SIG-M5 (cell line): ENCODE results near the gene PDE9A.

Source experiments
- DNase-seq: peaks from one replicate; lab custom pipeline; 2025; lab: John Stamatoyannopoulos, UW

Gene PDE9A

DNA sequence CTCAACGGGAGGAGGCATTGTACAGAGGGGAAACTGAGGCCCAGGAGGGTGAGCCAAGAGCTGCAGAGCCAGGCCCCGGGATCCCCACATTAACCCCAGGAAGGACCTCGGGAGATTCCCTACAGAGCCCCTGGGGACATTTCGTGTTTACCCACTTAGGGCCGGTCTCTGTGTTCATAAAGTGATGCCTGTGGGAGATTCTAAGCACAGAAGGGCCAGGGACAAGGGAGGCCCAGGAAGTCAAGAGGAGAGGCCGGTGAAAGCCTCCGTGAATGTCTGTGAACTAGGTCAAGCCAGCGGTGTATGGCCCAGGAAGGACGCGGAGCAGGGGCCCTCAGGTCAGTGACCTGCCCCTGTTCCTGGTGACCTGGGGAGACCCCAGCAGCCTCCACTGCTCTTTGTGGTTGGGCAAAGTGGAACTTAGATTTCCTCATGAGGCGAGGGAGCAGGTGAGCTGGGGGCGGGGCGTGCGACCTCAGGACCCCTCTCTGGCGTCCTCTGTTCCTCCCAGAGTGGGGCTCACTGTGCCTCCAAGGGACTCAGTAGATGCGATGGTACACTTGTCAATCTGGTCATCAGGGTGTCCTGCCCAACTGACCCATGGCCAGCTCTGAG is 34.9 kb downstream of the PDE9A start:
- DNase-seq = no peak

DNA sequence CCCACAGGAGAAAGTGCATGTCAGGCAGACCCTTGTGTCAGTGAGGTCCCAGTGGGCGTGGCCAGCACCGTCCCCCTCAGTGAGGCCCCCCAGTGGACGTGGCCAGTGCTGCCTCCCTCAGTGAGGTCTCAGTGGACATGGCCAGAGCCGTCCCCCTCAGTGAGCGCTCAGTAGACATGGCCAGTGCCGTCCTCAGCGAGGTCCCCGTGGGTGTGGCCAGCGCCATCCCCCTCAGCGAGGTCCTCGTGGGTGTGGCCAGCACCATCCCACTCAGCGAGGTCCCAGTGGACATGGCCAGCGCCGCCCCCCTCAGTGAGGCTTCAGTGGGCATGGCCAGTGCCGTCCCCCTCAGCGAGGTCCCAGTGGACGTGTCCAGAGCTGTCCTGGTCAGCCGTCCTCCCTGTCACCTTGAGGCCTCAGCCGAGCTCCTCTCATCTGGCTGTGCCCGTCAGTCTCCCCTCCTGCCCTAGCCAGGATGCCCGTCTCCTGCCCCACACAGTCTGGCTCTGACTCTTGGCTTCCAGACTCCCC is 35.5 kb downstream of the PDE9A start:
- no peak for DNase-seq

DNA sequence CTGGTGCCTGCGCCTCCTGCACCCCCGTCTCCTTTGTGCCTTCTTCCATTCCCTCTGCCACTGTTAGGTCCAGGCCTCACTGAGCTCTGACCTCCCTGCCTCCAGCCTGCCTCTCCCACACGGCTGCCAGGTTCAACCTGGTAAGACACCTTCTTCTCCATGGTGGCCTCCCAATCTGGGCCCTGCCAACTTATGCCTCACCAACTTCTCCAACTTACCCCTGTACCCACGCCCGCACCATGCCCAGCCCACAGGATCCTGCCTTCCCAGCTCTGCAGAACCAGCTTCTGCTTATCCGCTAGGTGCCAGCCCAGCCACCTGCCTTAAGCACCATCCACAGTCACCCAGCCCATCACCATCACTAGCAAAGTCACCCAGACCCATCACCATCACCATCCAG is 37.2 kb downstream of the PDE9A start:
- no peak for DNase-seq

DNA sequence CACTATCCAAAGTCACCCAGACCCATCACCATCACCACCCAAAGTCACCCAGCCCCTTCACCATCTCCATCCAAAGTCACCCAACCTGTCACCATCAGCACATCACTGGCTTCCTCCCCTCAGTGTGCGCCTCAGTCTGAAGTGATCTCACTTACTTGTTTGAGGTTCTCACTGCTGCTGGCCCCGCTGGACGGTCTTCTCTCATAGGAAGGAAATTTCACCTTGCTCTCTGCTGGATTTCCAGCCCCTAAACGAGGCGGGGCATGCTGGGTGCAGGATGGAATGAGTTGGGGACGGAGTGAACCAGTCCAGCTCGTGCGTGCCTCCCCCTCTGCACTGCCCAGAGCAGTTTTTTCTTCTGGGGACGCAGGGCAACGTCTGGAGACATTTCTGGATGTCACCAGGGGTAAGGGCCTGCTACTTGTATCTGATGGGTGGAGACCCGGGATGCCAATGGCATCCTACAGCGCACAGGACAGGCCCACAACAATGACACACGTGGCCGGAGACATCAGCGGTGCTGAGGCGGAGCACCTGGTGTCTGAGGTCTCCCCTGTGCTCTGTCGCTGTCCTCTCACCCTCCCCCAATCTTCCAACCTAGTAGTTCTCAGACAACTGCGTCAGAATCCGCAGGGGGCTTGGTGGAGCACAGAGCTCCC is 38.6 kb downstream of the PDE9A start:
- no peak for DNase-seq

DNA sequence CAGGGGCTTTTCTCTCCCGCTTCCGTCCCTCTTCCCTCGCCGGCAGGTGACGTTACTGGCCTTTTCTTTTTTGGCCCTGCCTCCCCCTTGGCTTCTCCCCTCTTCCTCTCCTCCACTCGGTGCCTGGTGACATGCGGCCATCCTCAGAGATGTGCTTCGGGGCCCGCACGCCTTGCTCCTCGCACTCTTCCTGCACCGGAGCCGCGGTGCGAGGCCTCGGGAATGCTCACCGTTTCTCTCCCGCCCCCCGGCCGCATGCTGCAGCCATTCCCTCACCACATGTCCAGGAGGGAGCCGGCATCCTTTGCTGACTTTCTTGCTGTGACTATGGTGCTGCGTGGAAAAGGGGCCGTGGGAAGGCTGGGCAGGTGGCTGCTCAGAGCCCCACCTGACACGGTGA is 39.3 kb downstream of the PDE9A start:
- no peak for DNase-seq

DNA sequence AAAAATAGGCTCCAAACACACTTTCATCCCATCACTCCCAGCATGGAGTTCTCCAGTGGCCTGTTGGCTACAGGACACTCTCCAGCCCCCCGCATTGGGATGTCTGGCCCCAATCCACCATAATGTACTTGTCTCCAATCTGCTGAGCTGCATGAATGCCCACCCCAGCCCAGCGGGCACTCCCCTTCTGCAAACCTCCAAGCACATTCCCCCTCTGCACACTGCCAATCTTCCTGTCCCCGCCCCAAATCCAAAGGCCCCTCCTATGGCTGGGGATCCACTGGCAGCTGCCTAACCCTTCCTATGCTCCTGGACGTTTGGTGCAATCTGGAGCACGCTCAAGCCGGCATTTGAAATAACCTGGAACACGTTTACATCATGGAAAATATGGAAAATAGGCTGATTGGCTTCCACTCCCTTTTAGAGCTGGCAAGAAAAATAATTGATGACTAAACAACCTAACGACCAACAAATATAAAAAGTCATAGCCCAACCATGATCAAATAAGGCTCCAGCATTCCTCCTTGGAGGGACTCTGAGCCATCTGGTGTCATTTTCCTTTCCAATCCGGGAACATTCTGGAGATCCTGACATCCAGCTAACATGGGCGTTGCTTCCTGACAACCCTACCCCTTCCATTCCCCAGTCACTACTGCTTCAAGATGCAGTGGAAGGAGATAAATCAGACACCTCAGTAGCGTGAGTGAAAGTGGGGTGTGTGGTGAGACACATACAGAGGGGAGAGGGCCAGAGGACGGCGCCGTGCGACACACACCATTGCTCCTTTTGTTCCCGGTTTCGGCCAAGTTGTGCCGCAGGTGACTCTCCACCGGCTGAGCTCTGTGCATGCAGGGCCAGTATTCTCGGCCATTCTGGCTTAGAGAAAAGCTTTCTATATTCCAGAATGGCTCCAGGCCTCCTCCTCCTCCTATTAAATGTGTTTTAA is 41.6 kb downstream of the PDE9A start:
- no peak for DNase-seq

DNA sequence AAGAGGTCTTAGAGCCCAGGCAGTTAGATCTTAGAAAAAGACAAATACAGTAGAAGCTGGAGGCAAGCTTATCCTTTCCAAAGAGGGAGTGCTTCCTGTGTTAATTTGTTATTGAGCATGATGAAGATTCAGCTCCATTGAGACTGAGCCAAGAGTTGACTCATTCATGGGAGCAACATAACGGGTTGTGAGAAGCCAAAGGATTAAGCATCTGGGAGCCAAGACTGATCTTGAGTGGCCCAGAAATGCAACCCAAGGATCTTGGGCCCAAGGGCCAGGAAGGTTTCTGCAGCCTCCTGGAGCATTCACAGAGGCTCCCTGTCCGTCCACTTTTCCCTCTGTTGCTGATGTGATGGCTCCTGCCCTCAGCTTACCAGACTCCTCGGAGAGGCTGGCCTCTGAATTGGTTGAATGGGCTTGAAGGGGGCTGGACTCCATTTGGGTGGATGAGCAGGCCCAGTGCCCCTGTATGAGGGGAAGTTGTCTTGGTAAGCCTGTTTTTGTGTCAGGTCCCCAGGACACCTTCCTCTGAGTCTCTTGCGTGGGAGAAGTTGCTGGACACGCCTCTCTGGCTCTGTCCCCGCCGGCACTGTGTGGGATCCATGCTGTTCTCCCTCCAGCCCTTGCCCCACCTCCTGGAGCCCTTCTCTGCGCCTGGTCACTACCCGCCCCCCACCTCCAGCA is 42.4 kb downstream of the PDE9A start:
- no peak for DNase-seq

DNA sequence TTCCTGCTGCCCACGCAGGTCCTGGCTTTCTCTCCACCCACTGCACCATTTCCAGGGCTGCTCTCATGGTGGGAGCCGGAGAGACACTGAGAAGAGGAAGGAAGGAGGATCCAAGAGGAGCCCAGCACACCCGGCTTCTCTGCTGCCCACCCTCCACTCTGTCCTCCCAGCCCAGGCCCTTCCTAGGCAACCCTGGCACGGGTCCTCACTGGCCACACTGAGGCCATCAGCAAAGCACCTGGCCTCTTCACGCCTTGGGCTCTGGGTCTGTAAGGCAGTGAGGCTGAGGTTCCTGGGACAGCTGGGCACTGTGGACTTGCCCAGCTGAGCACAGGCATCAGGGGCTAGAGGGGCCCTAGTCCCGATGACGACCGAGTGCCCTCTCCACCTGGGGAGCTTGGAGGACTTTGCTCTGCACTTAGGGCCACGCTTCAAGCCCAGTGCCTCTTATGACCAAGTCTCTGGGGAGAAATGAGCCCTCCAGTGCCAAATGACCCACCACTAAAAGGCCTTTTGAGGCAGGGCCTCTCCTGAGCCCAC is 43.1 kb downstream of the PDE9A start:
- DNase-seq = no peak

DNA sequence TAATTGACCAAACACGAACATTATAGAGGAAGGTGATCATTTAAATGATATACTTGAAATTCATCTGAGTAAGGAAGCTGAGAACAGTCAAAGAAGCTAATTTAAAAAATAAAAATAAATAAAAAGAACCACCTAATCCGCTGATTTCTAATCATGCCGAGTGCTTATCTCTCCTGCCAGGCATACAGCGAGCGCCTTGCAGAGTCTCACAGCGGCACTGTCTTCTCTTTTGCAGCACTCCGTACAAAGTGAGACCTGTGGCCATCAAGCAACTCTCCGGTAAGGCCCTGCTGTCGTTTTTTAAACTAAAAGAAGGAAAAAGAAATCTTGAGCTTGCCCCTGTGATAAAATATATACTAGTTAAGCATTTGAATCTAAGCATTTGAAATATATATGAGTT is 45.3 kb downstream of the PDE9A start:
- DNase-seq = no peak

DNA sequence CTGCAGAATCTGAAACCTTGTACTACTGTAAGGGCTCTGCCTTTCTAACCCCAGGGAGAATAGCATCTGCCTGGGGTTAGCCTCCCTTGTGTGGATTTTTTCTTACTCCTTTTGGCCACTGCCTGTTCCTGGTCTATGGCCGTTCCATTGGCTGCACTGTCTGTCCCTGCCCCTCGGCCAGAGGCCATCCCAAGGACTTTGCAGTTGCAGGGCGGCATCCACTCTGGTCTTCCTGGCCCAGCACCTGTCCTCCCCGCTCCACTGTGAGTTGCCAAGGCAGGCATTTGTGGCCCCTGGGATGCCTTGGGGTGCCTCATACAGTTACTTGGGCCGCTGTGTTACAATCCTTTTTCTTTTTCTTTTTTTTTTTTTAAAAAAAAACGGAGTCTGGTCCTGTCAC is 45.8 kb downstream of the PDE9A start:
- no peak for DNase-seq

DNA sequence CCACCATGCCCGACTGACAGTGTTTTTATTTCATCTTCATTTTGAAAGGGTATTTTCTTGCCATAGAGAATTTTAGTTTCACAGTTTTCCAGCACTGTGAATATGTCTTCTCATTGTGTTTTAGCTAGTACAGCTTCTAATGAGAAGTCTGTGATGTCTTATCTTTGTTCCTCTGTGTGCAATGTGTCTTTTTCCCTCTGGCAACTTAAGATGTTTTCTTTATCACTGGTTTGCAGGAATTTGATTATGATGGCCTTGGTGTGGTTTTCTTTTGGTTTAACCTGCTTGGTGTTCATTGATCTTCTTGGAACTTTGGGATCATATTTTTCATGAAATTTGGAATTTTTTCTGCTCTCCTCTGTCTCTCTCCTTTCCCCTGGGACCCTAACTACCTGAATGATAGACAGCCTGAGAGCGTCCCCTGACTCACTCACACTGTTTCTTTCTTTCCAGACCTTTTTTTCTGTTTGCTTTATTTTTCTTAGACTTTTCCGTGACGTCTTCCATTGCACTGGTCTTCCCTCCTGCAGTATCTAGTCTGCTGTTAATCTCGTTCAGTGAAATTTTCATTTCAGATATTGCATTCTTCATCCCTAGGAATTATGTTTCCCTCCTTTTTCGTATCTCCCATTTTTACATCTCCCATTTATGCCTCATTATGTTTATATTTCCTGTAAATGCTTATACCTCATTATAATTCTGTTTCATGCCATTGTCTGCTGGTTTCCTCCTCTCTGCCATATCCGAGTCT is 48.5 kb downstream of the PDE9A start:
- DNase-seq = no peak

DNA sequence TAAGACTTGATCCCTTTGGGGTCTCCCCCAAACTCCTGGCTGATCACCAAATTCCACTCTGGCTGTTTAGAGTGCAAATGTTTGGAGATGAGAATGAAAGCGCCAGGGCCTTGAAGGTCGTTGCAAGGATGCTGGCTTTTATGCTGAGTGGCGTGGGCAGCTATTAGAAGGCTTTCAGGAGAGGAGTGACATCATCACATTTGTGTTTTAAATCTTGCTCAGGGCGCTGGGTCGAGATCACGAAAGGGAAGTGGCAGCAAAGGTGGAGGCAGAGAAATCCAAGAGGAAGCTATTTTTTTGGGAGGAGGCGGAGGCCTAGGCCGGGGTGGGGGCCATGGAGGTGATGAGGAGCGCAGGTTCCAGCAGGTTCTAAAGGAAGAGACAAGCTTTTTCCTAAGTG is 49.3 kb downstream of the PDE9A start:
- no peak for DNase-seq

DNA sequence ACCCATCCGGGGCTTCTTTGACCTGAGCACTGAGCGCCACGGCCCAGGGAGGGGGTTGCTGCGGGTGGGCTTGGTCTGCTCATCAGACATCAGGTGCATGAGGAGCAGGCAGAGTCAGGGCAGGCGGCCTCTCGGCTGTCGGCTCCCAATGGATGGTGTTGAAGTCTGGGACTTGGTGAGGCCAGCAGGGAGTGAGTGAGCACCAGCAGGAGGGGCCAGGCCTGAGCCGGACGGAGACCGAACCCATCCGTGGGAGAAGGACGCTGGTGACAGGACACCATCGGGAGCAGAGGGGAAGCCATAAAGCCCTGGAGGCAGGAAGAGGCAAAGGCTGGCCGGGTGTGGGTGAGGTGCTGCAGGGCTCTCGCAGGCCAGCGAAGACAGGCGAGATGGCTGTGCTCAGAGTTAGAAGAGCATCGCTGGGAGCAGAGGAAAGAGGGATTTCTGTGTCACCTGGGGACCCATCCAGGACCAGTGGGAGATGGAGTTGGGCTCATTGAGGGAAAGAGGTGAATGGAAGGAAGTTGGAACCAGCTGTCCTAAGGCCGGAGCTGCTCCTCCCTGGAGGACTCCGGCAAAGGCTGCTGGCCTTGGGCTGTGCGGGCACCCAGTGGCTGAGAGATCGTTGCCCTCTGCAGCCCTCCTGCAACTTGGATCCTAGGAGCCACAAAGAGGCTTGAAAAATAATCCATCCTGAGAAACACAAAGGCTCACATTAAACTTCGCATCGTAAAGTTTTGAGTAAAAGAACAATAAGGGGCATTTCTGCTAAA is 49.9 kb downstream of the PDE9A start:
- DNase-seq = no peak

DNA sequence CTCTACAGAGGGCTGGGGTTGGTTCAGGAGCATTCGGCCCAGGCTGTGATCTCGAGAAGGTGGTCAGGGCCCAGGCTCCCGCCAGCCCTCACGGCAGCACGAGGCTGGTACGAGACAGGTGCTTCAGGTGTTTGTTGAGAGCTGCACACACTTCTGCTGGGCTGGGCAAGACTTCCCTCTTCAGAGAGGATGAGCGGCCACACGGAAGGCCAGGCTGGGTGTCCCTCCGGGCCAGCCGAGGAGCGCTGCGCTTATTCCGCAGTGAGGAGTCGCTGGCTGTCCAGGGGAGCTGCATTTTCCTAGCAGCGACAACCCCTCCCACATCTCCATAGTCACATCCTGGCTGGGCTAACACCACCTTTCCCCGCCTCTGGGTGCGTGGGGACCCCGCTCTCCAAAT is 50.5 kb downstream of the PDE9A start:
- no peak for DNase-seq

DNA sequence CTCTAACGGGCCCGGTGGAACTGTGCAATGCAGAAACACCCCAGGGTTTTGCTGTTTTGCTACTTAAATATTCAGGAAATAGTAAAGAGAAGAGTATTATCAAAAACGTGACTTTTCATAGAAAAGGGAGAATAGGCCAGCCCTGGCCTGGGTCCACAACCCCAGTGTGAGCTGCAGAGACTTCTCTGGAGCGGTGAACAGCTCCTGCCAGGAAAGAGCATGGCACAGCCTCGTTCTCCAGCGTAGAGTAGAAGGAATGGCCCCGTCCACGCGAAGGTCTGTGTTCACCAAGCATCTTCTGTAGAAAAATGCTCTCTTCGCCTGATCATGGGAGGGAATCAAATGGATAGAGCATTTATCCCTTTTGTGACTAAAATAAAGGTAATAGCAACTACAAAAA is 51.4 kb downstream of the PDE9A start:
- no peak for DNase-seq

DNA sequence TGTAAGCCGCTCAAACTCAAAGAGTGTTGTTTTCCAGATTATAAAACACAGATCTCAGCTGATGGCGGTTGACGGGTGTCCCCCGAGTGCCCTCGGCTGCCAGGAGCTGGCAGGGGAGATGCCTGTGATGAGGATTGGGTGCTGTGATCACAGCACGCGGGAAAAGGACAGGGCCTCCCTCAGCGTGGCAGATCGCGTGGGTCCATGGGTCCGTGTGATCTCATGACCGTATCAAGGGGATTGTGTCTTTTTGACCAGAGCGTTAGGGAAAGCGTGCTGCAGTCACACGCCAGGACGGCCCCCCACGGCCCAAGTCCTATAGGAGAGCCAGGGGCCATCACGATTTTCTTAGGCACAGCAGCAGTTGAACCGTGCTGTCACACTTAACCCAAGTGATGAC is 51.9 kb downstream of the PDE9A start:
- no peak for DNase-seq

DNA sequence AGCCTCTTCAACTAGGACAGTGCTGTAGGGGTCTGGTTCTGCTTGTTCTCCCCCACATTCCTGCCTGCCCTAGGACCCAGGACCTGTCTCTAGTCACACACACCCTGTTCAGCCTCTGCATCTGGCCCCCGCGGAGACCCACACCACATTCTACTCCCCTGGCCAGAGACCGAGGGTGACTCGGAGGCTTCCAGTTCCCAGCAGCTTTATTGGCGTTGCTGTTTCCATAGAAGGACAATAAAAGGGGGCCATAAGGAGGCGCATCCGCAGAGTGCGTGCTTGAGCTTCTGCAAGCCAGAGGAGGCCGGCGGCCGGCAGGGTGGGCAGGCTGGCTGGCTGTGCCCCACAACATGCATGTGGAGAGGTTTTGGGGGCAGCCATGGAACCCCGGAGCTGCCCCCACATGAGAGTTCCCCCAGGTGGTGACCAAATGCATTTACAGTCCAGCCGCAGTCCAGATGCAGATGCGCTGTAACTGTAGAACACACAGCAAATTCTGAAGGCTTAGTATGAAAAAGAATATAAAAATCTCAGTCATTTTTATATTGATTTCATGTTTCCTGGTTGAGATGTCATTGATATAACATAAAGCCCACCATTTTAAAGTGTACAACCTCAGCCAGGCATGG is 52.4 kb downstream of the PDE9A start:
- no peak for DNase-seq

DNA sequence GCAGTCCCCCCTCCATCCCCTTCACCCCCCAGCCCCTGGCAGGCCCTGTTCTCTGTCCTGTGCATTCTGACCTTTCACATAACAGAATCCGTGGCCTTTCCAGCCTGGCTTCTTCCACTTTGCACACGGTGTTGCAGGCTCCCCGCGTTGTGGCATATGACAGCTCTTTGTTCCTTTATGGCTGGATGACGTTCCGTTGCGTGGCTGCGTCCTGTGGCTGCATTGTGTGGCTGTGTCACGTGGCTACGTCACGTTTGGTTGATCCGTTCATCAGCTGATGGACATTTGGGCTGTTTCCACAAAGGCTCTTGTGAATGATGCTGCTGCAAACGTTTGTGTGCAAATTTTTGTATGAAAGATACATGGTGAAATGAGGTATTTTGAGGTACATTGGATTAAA is 53.3 kb downstream of the PDE9A start:
- DNase-seq = no peak

DNA sequence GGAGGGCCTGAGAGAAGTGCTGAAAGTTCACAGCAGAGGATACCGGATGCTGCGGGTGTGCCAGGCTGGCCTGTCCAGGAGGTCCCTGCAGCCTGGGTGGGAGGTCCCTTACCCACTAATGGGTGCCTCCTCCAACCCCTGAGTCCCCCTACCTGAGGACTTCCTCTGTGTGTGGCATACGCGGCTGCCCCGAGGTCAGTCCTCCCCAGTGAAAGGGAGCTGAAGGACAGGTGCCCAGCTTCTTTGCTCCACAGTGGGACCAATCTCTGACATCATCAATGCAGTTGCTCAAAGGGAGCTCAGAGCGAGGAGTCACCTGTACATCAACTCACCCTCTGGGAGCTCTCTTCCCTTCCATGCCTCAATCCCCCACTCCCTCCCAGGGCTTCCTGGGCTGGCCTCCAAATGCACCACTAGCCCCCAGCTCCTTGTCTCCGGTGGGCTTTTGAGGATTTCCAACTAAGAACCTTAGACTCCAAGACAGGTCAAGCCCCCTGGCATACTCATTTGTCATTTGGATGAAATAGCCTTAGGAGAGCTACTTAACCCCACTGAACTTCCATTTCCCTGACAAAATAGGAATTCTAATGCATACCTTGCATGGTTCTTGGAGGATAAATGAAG is 53.9 kb downstream of the PDE9A start:
- no peak for DNase-seq

DNA sequence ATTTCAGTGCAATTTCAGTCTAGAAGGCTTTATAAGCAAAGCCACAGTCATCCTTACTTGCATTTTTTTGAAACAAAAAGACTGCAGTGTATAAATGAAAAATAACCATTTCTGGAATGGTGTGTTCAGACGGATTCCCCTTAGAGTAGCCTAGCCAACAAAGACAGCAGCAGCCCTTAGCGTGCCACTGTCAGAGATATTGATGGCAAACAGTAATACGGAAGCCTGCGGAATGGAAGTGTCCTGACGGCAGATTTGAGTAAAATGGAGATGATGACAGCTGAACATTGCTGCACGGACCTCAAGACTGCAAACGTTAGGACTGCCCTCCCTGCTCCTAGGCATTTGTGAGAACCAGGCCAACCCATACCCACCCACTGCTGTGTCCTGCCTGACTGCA is 54.7 kb downstream of the PDE9A start:
- DNase-seq = no peak
